ENCODE data around the gene PLTP. TPM values are rescaled to one million over a fixed set of nuclear protein-coding genes. Genes with fewer than 3 reads are reported as not detected.

PLTP gene
- total RNA-seq, 1 experiment from 2014 or later: 62.5 TPM

DNA sequence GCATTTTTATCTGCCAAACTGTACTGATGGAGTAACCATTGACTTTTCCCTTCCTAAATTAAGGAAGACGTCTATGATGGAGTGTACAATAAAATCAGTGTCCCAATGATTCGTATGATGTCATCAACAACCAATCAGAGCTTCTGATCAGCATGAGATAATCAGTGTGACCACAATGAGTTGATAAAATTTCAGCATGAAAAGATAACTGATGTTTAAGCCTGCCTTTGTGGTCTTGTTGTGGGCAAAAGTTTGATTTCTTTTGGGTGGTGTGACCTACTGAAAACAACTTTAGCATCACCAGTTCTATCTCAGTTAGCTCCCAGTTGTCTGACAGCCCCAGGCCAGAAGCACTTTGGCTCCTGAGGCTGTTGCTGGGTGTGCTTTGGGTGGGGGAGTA, 25.8 kb upstream of the PLTP start:
- Histone ChIP-seq H3K27me3 (ENCODE audit: insufficient read depth, low read length) (no peaks in the 10 kb centered on the region), H3K79me1 (ENCODE audit: insufficient read depth, low read depth, low read length, poor library complexity, severe bottlenecking) (no peaks in the 10 kb centered on the region), H3K4ac (ENCODE audit: low read depth, low read length) (no peak overlapping the region), H2BK12ac (ENCODE audit: insufficient read length, low read depth, low read length) (no peak overlapping the region), H2AK5ac (ENCODE audit: insufficient read length, low read length) (no peak overlapping the region), H3K18ac (ENCODE audit: insufficient read length, low read depth, low read length) (no peak overlapping the region), H3K9ac (ENCODE audit: extremely low read depth, insufficient read length, low read length) (no peak overlapping the region), H4K8ac (replicated peaks; ENCODE audit: insufficient read length, low read depth, low read length) (no peak overlapping the region), H3K23ac (ENCODE audit: insufficient read length, low read depth, low read length) (no peak overlapping the region), H3K4me2 (ENCODE audit: insufficient read depth, insufficient read length, low read length) (no peak overlapping the region), H4K91ac (ENCODE audit: insufficient read length, low read depth, low read length) (no peak overlapping the region), H4K20me1 (ENCODE audit: control insufficient read depth, insufficient read depth, insufficient read length) (no peaks in the 10 kb centered on the region), H2BK15ac (ENCODE audit: low read depth, low read length) (no peak overlapping the region), H4K5ac (ENCODE audit: insufficient read length, low read depth, low read length) (no peak overlapping the region), H3K23me2 (ENCODE audit: insufficient read length, low read depth, low read length, poor library complexity, severe bottlenecking) (peaks cover 11% of the 10 kb centered on the region), H2BK120ac (ENCODE audit: low read depth, low read length, poor library complexity, severe bottlenecking) (no peak overlapping the region), H3K14ac (ENCODE audit: insufficient read depth, low read length) (no peak overlapping the region), H2BK20ac (ENCODE audit: low read depth, low read length, poor library complexity, severe bottlenecking) (no peak overlapping the region), H2AFZ (ENCODE audit: low read length) (no peak overlapping the region), H3K4me1 (ENCODE audit: insufficient read depth, low read length) (peaks cover 11% of the 10 kb centered on the region), H3K9me3 (ENCODE audit: control insufficient read depth, low read depth, low read length) (no peaks in the 10 kb centered on the region), H2BK5ac (ENCODE audit: insufficient read length, low read length) (no peak overlapping the region), H3K56ac (ENCODE audit: insufficient read length, low read depth, low read length) (no peak overlapping the region), H3T11ph (ENCODE audit: low read length) (no peak overlapping the region), H3K27ac (ENCODE audit: insufficient read length, low read depth, low read length) (no peak overlapping the region), H3K79me2 (ENCODE audit: insufficient read depth, low read length) (peaks cover 4% of the 10 kb centered on the region; the same call in 1 of the 2 replicates)
- TF ChIP-seq CTCF (conservative IDR thresholded peaks at IDR 0.05): no peak
- no peaks in the 10 kb centered on the region for H3K9me3 Mint-ChIP-seq
- peak overlapping the region in 1 of 2 experiments; percentile 73; a peak in 1 of 5 replicates for H3K4me3 Mint-ChIP-seq
- WGBS (ENCODE audit: extremely low coverage, insufficient read length, low lambda C conversion rate): no CpG with 5 or more reads among the region's 2 CpGs
- peak overlapping the region; percentile 94 to 96 (median 96) for H3K27ac Mint-ChIP-seq
- peaks cover 28 to 33% of the 10 kb centered on the region in 2 experiments for H3K4me1 Mint-ChIP-seq
- peaks cover 14 to 41% (median 30%) of the 10 kb centered on the region in 3 experiments for H3K36me3 Mint-ChIP-seq (ENCODE audit: insufficient read depth in 1 of 3, low read depth in 3 of 3)
- H3K27me3 Mint-ChIP-seq (ENCODE audit: low read depth): no peaks in the 10 kb centered on the region; the same call in 1 of the 2 replicates
- DNase-seq: no peak
